GM18951 (cell line): ENCODE measurements around the gene VPS11.
"Not testable (repeated sequence)": the region's sequence is repeated elsewhere in the genome, so short reads cannot be mapped to it uniquely, and the experiment has no call there.

Source experiments
- POLR2A ChIP-seq: IDR thresholded peaks from 4 replicates; pipeline ENCODE4 v1.6.1; 2011; ENCODE audit warnings: mild to moderate bottlenecking; ENCODE audit not compliant: insufficient read length, insufficient read depth; ENCODE audit errors: extremely low read depth
- in situ Hi-C: fragments of 300-500 bp; cut with MboI; formaldehyde crosslinking; loops from one replicate; pipeline ENCODE4 v1.12.0; 2022; ENCODE audit warnings: low sequenced_read_pairs, mixed read lengths, inconsistent platforms; ENCODE audit not compliant: unreplicated experiment

VPS11 gene

GRCh38 chr11:119093942-119094815, 26.6 kb downstream of the VPS11 start:
- in situ Hi-C loops = no loop called here
- TF ChIP-seq POLR2A = peak; percentile 51

- no peak for TF ChIP-seq POLR2A
- in situ Hi-C loops = no loop called here
Measured at GRCh38 chr11:119094816-119095065, 27.1 kb downstream of the VPS11 start.

GRCh38 chr11:119095066-119095880, 27.7 kb downstream of the VPS11 start:
- in situ Hi-C loops = no loop called here
- TF ChIP-seq POLR2A = peak; percentile 100

GRCh38 chr11:119099711-119100110, 32.1 kb downstream of the VPS11 start:
- in situ Hi-C loops = no loop called here
- TF ChIP-seq POLR2A = no peak

GRCh38 chr11:119100246-119100970, 32.8 kb downstream of the VPS11 start:
- in situ Hi-C loops = no loop called here
- TF ChIP-seq POLR2A = no peak

- in situ Hi-C loops = no loop called here
- TF ChIP-seq POLR2A = peak; percentile 51
Measured at GRCh38 chr11:119100994-119101758, 33.6 kb downstream of the VPS11 start.

- no peak for TF ChIP-seq POLR2A
- in situ Hi-C loops = no loop called here
Measured at GRCh38 chr11:119101759-119102423, 34.3 kb downstream of the VPS11 start, which contains the start of gene DPAGT1. TSS of gene DPAGT1 (minus strand) at chr11:119101853. CDS start at chr11:119101655, 198 bp downstream.

- in situ Hi-C loops = not testable (repeated sequence)
Measured at GRCh38 chr11:119103161-119103664, 35.6 kb downstream of the VPS11 start.

- in situ Hi-C loops = no loop called here
- TF ChIP-seq POLR2A = no peak
Measured at GRCh38 chr11:119103793-119104192, 36.2 kb downstream of the VPS11 start.

- TF ChIP-seq POLR2A = peak; percentile 72
- in situ Hi-C loops = no loop called here
Measured at GRCh38 chr11:119106564-119107537, 39.2 kb downstream of the VPS11 start, which contains the start of gene C2CD2L. TSS of gene C2CD2L (plus strand) at chr11:119107344. CDS start at chr11:119107742, 398 bp downstream.
